HepG2 (cell line): ENCODE results near the gene CPNE1. TPM values are rescaled to one million over a fixed set of nuclear protein-coding genes. Genes with fewer than 3 reads are reported as not detected.

Experiments used
- ATF1 ChIP-seq: IDR thresholded peaks from 2 replicates; pipeline ENCODE4 v1.6.1; 2016; ENCODE audit warnings: mild to moderate bottlenecking, control low read depth
- DNMT1 ChIP-seq: sonication (generic); formaldehyde crosslinking; IDR thresholded peaks from 2 replicates; pipeline ENCODE4 v1.5.1; 2020; ENCODE audit warnings: mild to moderate bottlenecking, missing genetic modification reagents
- FOXP1 ChIP-seq, 2 experiments: fragments of 450-650 bp in 1 of 2; IDR thresholded peaks; 2 replicates each; pipeline ENCODE4 v1.6.1; 2017 to 2018; ENCODE audit warnings: antibody characterized with exemption in 1 of 2
- KLF15 ChIP-seq: sonication (generic); formaldehyde crosslinking; IDR thresholded peaks from 2 replicates; pipeline ENCODE4 v1.8.1; 2023; ENCODE audit warnings: borderline replicate concordance, mild to moderate bottlenecking, inconsistent platforms, missing genetic modification reagents, mixed read lengths
- KLF16 ChIP-seq, 2 experiments: sonication (generic) in 1 of 2; formaldehyde crosslinking in 1 of 2; IDR thresholded peaks; 2 replicates each; pipeline versions ENCODE4 v1.6.1 to v1.8.0; 2016 to 2023; ENCODE audit warnings: missing genetic modification reagents in 2 of 2, missing compliant biosample characterization in 1 of 2
- KLF6 ChIP-seq: IDR thresholded peaks from 2 replicates; pipeline ENCODE4 v1.8.0; 2016; ENCODE audit warnings: missing biosample characterization, missing genetic modification reagents
- MED1 ChIP-seq: sonication (generic); formaldehyde crosslinking; IDR thresholded peaks from 2 replicates; pipeline ENCODE4 v1.4.0; 2020; ENCODE audit warnings: missing genetic modification reagents
- PTBP1 ChIP-seq: fragments of 200-400 bp; formaldehyde crosslinking; IDR thresholded peaks from 2 replicates; pipeline ENCODE4 v1.6.1; 2018; ENCODE audit warnings: low read length, low read depth; ENCODE audit not compliant: poor library complexity, severe bottlenecking
- SCMH1 ChIP-seq: sonication (generic); formaldehyde crosslinking; IDR thresholded peaks from 2 replicates; pipeline ENCODE4 v1.9.0; 2021; ENCODE audit warnings: missing genetic modification reagents, mild to moderate bottlenecking, borderline replicate concordance
- SIN3A ChIP-seq: IDR thresholded peaks from 2 replicates; pipeline ENCODE4 v1.6.1; 2011; ENCODE audit warnings: low read depth, mild to moderate bottlenecking, control low read depth, low read length, borderline replicate concordance
- U2AF1 ChIP-seq: fragments of 200-400 bp; formaldehyde crosslinking; optimal IDR thresholded peaks from 2 replicates; pipeline ENCODE3; 2017; ENCODE audit warnings: mild to moderate bottlenecking, low read depth, low read length
- ZFYVE20 ChIP-seq: sonication (generic); formaldehyde crosslinking; IDR thresholded peaks from 2 replicates; pipeline ENCODE4 v1.8.0; 2023; ENCODE audit warnings: low read depth, mild to moderate bottlenecking, moderate library complexity, missing genetic modification reagents, borderline replicate concordance
- ZNF572 ChIP-seq: sonication (generic); formaldehyde crosslinking; IDR thresholded peaks from 2 replicates; pipeline ENCODE4 v1.5.1; 2020; ENCODE audit warnings: mild to moderate bottlenecking, missing genetic modification reagents
- ZNF652 ChIP-seq: IDR thresholded peaks from 2 replicates; pipeline ENCODE4 v1.6.1; 2016; ENCODE audit warnings: low read depth, borderline replicate concordance
- ZNF737 ChIP-seq: sonication (generic); formaldehyde crosslinking; IDR thresholded peaks from 2 replicates; pipeline ENCODE4 v1.5.0; 2020; ENCODE audit warnings: missing genetic modification reagents, mild to moderate bottlenecking, borderline replicate concordance
- polyA plus RNA-seq, 8 experiments: library from polyadenylated mRNA; depleted of rRNA in 3 of 8; stranded (reverse) in 7 of 8; unstranded in 1 of 8; fragments of >200 nt; fragmentation: Illumina TruSeq in 4 of 8; extraction: Trizol in 4 of 8; gene quantifications; 2 replicates each; pipeline versions ENCODE4 v1.2.1 to v1.2.3, GENCODE V29; 2011 to 2016; ENCODE audit warnings: low read depth in 4 of 8, missing spikeins in 1 of 8, mixed read lengths in 1 of 8; ENCODE audit not compliant: insufficient read depth in 1 of 8
- total RNA-seq, 5 experiments: library from RNA; depleted of rRNA; stranded (reverse); fragments of >200 nt; fragmentation: Illumina TruSeq; extraction: Trizol; gene quantifications; 2 replicates each; pipeline ENCODE4 v1.2.3, GENCODE V29; 2016; ENCODE audit warnings: low read depth in 1 of 5
- TF ChIP-seq, protein P1 (sequence below): sonication (generic); formaldehyde crosslinking; conservative IDR thresholded peaks from 2 replicates; pipeline ENCODE4 v1.4.0; 2020; ENCODE audit warnings: missing genetic modification reagents
- TF ChIP-seq, protein P2 (sequence below): sonication (generic); formaldehyde crosslinking; IDR thresholded peaks from 2 replicates; pipeline ENCODE4 v1.4.0; 2020; ENCODE audit warnings: missing genetic modification reagents; ENCODE audit errors: not compliant biosample characterization
- TF ChIP-seq, protein P3 (sequence below): sonication (generic); formaldehyde crosslinking; IDR thresholded peaks from 2 replicates; pipeline ENCODE4 v1.5.0; 2020; ENCODE audit warnings: mild to moderate bottlenecking, missing genetic modification reagents, moderate library complexity
- TF ChIP-seq, protein P4 (sequence below): sonication (generic); formaldehyde crosslinking; IDR thresholded peaks from 2 replicates; pipeline ENCODE4 v1.8.0; 2022; ENCODE audit warnings: missing genetic modification reagents, mild to moderate bottlenecking, borderline replicate concordance
- TF ChIP-seq, protein P5 (sequence below): sonication (generic); formaldehyde crosslinking; IDR thresholded peaks from 2 replicates; pipeline ENCODE4 v1.5.0; 2020; ENCODE audit warnings: mild to moderate bottlenecking, missing genetic modification reagents

Gene CPNE1
- total and polyA plus RNA-seq, 2 of the 13 experiments (the other 11 are each of a cell fraction or from before 2014, with no cell fraction given) = 408 to 431 TPM

DNA sequence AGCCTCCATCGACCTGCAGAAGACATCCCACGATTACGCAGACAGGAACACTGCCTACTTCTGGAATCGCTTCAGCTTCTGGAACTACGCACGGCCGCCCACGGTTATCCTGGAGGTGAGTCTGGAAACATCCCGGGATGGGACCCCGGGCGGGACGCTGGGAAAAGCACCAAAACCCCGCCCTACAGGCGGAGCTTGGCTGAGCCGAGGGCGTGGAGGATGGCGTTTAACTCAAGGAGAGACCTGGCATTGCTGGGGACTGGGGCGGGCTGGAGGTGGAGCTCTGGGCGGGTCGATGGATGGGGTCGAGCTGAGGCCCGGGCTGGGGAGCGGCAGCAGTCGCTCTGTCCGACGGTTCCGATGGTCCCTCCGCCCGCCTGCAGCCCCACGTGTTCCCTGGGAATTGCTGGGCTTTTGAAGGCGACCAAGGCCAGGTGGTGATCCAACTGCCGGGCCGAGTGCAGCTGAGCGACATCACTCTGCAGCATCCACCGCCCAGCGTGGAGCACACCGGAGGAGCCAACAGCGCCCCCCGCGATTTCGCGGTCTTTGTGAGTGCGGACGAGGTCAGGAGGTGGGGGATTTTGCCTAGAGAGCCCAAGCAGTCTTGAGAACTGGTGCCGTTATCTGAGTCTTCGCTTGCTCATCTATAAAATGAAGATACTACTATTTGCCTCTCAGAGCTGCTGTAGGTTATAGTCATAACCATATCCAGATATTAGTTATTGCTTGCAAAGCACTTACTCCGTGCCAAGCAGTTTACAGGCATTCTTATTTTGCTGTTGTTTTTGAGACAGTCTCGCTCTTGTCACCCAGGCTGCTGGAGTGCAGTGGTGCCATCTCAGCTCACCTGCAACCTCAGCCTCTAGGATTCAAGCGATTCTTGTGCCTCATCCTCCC lies 45.3 kb downstream of the CPNE1 start (continued):
- TF ChIP-seq FOXP1 (IDR thresholded peaks at IDR 0.05) = no peak
- TF ChIP-seq FOXP1 (CRISPR knock-in tag; IDR thresholded peaks at IDR 0.05) = 0 out of 2 replicates have a peak, but pooled peaks have one; percentile 16
- TF ChIP-seq, protein P1, sequence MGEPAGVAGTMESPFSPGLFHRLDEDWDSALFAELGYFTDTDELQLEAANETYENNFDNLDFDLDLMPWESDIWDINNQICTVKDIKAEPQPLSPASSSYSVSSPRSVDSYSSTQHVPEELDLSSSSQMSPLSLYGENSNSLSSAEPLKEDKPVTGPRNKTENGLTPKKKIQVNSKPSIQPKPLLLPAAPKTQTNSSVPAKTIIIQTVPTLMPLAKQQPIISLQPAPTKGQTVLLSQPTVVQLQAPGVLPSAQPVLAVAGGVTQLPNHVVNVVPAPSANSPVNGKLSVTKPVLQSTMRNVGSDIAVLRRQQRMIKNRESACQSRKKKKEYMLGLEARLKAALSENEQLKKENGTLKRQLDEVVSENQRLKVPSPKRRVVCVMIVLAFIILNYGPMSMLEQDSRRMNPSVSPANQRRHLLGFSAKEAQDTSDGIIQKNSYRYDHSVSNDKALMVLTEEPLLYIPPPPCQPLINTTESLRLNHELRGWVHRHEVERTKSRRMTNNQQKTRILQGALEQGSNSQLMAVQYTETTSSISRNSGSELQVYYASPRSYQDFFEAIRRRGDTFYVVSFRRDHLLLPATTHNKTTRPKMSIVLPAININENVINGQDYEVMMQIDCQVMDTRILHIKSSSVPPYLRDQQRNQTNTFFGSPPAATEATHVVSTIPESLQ (CRISPR knock-in tag) = no peak
- TF ChIP-seq ZFYVE20 (CRISPR knock-in tag) = no peak
- peak; percentile 99 for TF ChIP-seq DNMT1 (CRISPR knock-in tag)
- no peak; the same call in 1 of the 2 replicates for TF ChIP-seq KLF6
- no peak for TF ChIP-seq ZNF652
- TF ChIP-seq KLF15 = peak; percentile 95
- no peak for TF ChIP-seq ZNF572 (CRISPR knock-in tag)
- peak; percentile 98 for TF ChIP-seq ZNF737
- peak; percentile 76; the same call in 1 of the 2 replicates for TF ChIP-seq SIN3A
- TF ChIP-seq MED1 (CRISPR knock-in tag) = peak; percentile 76
- TF ChIP-seq, protein P2, sequence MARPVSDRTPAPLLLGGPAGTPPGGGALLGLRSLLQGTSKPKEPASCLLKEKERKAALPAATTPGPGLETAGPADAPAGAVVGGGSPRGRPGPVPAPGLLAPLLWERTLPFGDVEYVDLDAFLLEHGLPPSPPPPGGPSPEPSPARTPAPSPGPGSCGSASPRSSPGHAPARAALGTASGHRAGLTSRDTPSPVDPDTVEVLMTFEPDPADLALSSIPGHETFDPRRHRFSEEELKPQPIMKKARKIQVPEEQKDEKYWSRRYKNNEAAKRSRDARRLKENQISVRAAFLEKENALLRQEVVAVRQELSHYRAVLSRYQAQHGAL = peak; percentile 68
- TF ChIP-seq KLF16 (CRISPR knock-in tag; IDR thresholded peaks at IDR 0.05) = peak in 1 of 2 experiments; percentile 88; a peak in 2 of 4 replicates
- TF ChIP-seq U2AF1 = peak; percentile 97
- TF ChIP-seq, protein P3, sequence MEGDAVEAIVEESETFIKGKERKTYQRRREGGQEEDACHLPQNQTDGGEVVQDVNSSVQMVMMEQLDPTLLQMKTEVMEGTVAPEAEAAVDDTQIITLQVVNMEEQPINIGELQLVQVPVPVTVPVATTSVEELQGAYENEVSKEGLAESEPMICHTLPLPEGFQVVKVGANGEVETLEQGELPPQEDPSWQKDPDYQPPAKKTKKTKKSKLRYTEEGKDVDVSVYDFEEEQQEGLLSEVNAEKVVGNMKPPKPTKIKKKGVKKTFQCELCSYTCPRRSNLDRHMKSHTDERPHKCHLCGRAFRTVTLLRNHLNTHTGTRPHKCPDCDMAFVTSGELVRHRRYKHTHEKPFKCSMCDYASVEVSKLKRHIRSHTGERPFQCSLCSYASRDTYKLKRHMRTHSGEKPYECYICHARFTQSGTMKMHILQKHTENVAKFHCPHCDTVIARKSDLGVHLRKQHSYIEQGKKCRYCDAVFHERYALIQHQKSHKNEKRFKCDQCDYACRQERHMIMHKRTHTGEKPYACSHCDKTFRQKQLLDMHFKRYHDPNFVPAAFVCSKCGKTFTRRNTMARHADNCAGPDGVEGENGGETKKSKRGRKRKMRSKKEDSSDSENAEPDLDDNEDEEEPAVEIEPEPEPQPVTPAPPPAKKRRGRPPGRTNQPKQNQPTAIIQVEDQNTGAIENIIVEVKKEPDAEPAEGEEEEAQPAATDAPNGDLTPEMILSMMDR = peak; percentile 93
- TF ChIP-seq PTBP1 = peak; percentile 34
- no peak for TF ChIP-seq ATF1 (CRISPR knock-in tag)
- TF ChIP-seq, protein P4, sequence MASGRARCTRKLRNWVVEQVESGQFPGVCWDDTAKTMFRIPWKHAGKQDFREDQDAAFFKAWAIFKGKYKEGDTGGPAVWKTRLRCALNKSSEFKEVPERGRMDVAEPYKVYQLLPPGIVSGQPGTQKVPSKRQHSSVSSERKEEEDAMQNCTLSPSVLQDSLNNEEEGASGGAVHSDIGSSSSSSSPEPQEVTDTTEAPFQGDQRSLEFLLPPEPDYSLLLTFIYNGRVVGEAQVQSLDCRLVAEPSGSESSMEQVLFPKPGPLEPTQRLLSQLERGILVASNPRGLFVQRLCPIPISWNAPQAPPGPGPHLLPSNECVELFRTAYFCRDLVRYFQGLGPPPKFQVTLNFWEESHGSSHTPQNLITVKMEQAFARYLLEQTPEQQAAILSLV = peak; percentile 97
- TF ChIP-seq SCMH1 = no peak
- TF ChIP-seq, protein P5, sequence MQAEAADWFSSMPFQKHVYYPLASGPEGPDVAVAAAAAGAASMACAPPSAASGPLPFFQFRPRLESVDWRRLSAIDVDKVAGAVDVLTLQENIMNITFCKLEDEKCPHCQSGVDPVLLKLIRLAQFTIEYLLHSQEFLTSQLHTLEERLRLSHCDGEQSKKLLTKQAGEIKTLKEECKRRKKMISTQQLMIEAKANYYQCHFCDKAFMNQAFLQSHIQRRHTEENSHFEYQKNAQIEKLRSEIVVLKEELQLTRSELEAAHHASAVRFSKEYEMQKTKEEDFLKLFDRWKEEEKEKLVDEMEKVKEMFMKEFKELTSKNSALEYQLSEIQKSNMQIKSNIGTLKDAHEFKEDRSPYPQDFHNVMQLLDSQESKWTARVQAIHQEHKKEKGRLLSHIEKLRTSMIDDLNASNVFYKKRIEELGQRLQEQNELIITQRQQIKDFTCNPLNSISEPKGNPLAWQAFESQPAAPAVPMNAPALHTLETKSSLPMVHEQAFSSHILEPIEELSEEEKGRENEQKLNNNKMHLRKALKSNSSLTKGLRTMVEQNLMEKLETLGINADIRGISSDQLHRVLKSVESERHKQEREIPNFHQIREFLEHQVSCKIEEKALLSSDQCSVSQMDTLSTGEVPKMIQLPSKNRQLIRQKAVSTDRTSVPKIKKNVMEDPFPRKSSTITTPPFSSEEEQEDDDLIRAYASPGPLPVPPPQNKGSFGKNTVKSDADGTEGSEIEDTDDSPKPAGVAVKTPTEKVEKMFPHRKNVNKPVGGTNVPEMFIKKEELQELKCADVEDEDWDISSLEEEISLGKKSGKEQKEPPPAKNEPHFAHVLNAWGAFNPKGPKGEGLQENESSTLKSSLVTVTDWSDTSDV (CRISPR knock-in tag) = peak; percentile 98
